ENCODE results near the gene NLRP8. TPM values are rescaled to one million over a fixed set of nuclear protein-coding genes. Genes with fewer than 3 reads are reported as not detected.

The NLRP8 gene
- total RNA-seq, 1 experiment from 2014 or later, result not detected

- Histone ChIP-seq H3K9ac (ENCODE audit: extremely low read depth, insufficient read length, low read length) (no peak overlapping the region), H3K14ac (ENCODE audit: insufficient read depth, low read length) (no peak overlapping the region), H3K4me2 (ENCODE audit: insufficient read depth, insufficient read length, low read length) (no peak overlapping the region), H2BK20ac (ENCODE audit: low read depth, low read length, poor library complexity, severe bottlenecking) (no peak overlapping the region), H3K23me2 (ENCODE audit: insufficient read length, low read depth, low read length, poor library complexity, severe bottlenecking) (no peaks in the 10 kb centered on the region), H3T11ph (ENCODE audit: low read length) (no peak overlapping the region), H3K79me1 (ENCODE audit: insufficient read depth, low read depth, low read length, poor library complexity, severe bottlenecking) (no peaks in the 10 kb centered on the region), H2BK120ac (ENCODE audit: low read depth, low read length, poor library complexity, severe bottlenecking) (no peak overlapping the region), H4K20me1 (ENCODE audit: control insufficient read depth, insufficient read depth, insufficient read length) (no peaks in the 10 kb centered on the region), H4K91ac (ENCODE audit: insufficient read length, low read depth, low read length) (no peak overlapping the region), H3K18ac (ENCODE audit: insufficient read length, low read depth, low read length) (no peak overlapping the region), H3K4ac (ENCODE audit: low read depth, low read length) (no peak overlapping the region), H3K27ac (ENCODE audit: insufficient read length, low read depth, low read length) (no peak overlapping the region), H3K4me1 (ENCODE audit: insufficient read depth, low read length) (no peaks in the 10 kb centered on the region), H4K8ac (replicated peaks; ENCODE audit: insufficient read length, low read depth, low read length) (no peak overlapping the region), H3K56ac (ENCODE audit: insufficient read length, low read depth, low read length) (no peak overlapping the region), H3K27me3 (ENCODE audit: insufficient read depth, low read length) (no peaks in the 10 kb centered on the region), H2BK15ac (ENCODE audit: low read depth, low read length) (no peak overlapping the region), H2BK5ac (ENCODE audit: insufficient read length, low read length) (no peak overlapping the region), H2AFZ (ENCODE audit: low read length) (no peak overlapping the region), H3K79me2 (ENCODE audit: insufficient read depth, low read length) (no peaks in the 10 kb centered on the region), H2AK5ac (ENCODE audit: insufficient read length, low read length) (no peak overlapping the region), H3K23ac (ENCODE audit: insufficient read length, low read depth, low read length) (no peak overlapping the region), H2BK12ac (ENCODE audit: insufficient read length, low read depth, low read length) (no peak overlapping the region), H4K5ac (ENCODE audit: insufficient read length, low read depth, low read length) (no peak overlapping the region), H3K9me3 (ENCODE audit: control insufficient read depth, low read depth, low read length) (peaks cover 68% of the 10 kb centered on the region)
- no CpG with 5 or more reads among the region's 3 CpGs for WGBS (ENCODE audit: extremely low coverage, insufficient read length, low lambda C conversion rate)
- DNase-seq, result no peak
- Mint-ChIP-seq H3K4me3 (no peak overlapping the region), H3K36me3 (ENCODE audit: insufficient read depth in 1 of 3, low read depth in 3 of 3) (peaks cover 7 to 36% (median 10%) of the 10 kb centered on the region in 3 experiments; a peak in 5 of 7 replicates), H3K4me1 (no peaks in the 10 kb centered on the region), H3K27ac (no peak overlapping the region), H3K27me3 (ENCODE audit: low read depth) (no peaks in the 10 kb centered on the region), H3K9me3 (peaks cover 83 to 88% of the 10 kb centered on the region in 2 experiments)
- TF ChIP-seq CTCF (conservative IDR thresholded peaks at IDR 0.05), result no peak
These were observed 26.4 kb downstream of the NLRP8 start for GRCh38 chr19:55973982-55974381.
